ENCODE results near the gene CTF1. TPM values are rescaled to one million over a fixed set of nuclear protein-coding genes. Genes with fewer than 3 reads are reported as not detected.
A peak's percentile ranks its signal among the peaks of the same experiment; 100 is the strongest.
"Not testable (repeated sequence)": the region's sequence is repeated elsewhere in the genome, so short reads cannot be mapped to it uniquely, and the experiment has no call there.

CTF1 gene
- total RNA-seq, 1 donor from 2014 or later, result 2.1 TPM

DNA sequence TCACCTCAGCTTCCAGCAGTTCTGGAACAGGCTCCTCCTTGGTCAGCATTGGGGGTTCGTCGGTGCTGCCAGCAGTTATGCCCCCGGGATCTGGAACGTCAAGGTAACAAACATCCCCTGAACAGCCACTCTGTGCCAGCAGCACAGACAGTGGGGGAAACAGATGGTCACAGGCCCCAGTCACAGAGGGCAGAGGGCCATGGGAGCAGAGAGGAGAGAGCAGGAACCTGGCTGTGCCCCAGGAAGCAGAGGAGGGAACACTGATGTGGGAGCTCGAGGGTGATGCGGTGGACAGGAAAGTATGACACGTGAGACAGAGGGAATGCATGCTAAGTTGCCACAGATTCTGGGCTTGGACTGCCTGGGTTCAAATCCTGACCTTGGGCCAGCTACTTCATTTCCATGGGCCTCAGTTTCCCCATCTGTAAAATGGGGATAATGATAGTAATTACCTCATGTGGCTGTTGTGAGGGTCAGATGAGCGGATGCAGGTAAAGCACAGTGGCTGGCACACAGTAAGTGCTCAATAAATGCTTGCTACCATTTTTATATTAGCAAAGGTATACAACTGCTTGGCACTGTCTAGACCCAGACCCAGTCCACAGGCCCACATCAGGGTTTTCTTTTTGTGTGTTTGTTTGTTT, 7.4 kb upstream of the CTF1 start:
- no peak for DNase-seq

GRCh38 chr16:30889721-30890120, 6.7 kb upstream of the CTF1 start:
- no peak for DNase-seq

GRCh38 chr16:30891043-30891823, 5.2 kb upstream of the CTF1 start:
- not testable (repeated sequence) for DNase-seq

DNA sequence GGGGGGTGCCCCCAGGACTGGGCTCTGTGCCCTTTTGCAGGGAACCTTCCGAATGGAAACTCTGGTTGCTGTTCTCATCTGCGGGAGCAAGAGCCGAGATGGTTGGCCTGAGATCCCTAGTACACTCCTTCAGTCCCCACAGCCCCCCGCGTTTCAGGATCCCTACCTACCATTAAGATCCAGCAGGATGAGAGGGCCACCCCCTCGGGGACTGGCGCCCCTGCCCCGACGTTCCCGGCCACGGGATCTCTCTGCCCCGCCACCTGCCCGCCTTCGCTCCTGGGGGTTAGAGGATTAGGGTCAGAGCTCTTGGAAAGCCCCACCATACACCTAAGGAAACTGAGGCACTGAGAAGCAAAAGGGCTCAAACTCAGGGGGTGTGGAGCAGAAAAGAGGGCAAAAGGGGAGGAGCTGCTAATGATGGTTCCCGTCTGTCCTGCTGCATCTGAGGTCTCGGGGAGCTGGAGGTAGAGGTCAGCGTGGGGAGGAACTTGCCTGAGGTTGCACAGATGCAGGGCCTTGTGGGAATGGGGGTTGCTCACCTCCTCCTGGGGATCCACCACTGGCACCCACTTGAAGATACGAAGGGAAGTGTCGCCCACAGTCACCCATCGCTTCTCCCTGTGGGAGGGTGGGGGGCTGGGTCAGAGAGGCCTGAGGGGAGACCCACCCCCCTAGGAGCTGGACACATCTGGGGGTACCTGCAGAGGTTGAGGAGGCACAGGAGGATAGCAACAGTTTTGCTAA, 3.6 kb upstream of the CTF1 start:
- no peak for DNase-seq

- no peak for DNase-seq
These were observed 3.0 kb upstream of the CTF1 start for GRCh38 chr16:30893417-30893743.

DNA sequence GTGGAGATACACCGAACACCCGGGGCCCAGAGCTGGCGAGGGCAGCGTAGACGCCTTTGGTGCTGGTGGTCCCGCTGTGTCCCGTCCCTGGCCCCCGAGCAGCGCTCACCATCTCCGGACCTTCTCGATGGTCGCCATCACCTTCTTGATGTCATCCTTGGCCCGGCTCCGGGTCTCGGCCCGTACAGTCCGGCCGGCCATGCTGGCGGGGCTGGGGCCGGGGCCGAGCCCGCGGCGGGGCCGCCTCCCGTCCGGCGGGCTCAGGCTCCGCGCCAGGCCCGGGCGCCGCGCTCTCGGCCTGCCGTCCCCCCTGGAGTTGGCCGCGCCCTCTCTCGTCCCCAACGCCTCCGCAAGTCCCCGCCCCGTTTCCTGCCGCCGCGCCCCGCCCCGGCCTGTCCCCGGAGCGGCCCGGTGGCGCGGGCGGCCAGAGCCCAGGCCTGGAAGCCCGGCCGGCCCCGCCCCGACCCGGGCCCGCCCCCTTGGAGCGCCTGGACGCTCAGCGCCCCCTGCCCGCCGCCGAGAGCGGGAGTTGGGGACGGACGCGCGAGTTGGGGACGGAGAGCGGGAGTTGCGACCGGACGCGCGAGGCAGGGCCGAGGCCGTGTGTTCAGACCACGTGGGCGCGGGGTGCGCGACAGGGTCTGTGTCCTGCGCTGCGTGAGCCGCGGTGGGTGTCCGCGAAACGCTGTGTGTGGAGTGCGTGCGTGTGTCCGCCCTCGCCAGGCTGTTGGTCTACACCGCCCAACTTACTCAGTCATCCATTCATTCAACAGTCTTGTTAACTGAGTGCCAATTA, 2.5 kb upstream of the CTF1 start, which contains the start of gene BCL7C:
BCL7C (minus strand) TSS at position 334 of the 796 bp plus-strand sequence; CDS start at position 201, 133 bp downstream.
- peak; percentile 95 for DNase-seq

GRCh38 chr16:30894540-30895368, 1.7 kb upstream of the CTF1 start:
- no peak for DNase-seq

GRCh38 chr16:30895627-30896260, 670 bp upstream of the CTF1 start:
- DNase-seq, result no peak

- DNase-seq, result peak; percentile 97
These were observed 697 bp downstream of the CTF1 start for GRCh38 chr16:30896889-30897733.

DNA sequence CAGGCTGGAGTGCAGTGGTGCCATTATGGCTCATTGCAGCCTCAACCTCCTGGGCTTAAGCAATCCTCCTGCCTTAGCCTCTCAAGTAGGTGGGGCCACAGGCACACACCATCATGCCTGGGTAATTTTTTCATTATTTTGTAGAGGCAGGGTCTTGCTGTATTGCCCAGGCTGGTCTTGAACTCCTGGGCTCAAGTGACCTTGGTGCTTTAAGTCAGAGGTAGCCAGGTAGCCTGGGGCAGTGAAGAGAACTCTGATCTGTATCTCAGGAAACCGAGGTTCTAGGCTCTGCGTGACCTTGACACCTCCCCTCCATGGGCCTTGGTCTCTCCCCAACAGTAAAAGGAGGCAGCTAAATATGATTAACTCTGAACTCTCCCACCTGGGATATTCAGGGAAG, 3.4 kb downstream of the CTF1 start:
- DNase-seq, result no peak

- DNase-seq, result no peak
These were observed 4.2 kb downstream of the CTF1 start for GRCh38 chr16:30900588-30900987.

GRCh38 chr16:30901201-30902028, 5.0 kb downstream of the CTF1 start:
- DNase-seq, result no peak

- peak; percentile 77 for DNase-seq
These were observed 5.9 kb downstream of the CTF1 start for GRCh38 chr16:30902029-30902972.

DNA sequence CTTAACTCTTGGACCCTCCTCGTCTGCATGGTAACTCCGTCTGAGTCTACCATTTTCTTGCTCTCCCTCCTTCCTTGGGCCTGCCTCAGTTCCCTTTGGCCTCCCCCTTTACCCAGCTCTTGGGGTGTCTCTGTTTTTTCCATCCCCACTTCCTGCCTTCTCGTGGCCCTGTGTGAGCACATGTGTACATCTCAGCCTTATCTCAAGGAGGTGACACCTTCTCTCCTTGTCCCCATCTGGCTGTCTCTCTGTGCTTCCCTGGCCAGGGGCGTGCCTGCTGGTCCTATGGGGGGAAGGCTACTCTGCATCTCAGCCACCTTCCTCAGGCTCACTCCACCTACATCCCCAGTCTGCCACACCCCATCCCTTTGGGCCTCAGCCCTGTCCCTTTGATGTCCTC, 6.6 kb downstream of the CTF1 start:
- no peak for DNase-seq

GRCh38 chr16:30903596-30903995, 7.2 kb downstream of the CTF1 start:
- no peak for DNase-seq

- no peak for DNase-seq
These were observed 7.8 kb downstream of the CTF1 start for GRCh38 chr16:30904114-30904780.

GRCh38 chr16:30907064-30907463, 10.7 kb downstream of the CTF1 start:
- DNase-seq, result no peak
